Heart left ventricle (tissue), 16 donors: ENCODE measurements around the gene TMC5. TPM values are rescaled to one million over a fixed set of nuclear protein-coding genes. Genes with fewer than 3 reads are reported as not detected.
"Not testable (repeated sequence)": the region's sequence is repeated elsewhere in the genome, so short reads cannot be mapped to it uniquely, and the experiment has no call there.

Source experiments
- ATAC-seq, 4 donors: fragments of 200-7000 bp; cut with Tn5 transposase; one replicate each; pipeline ENCODE4 v1.9.1; 2020 to 2022; ENCODE audit warnings: moderate library complexity in 4 of 4, mild to moderate bottlenecking in 3 of 4, moderate number of reproducible peaks in 1 of 4
- DNase-seq, 5 donors: peaks; one replicate each; pipeline ENCODE4 v3.0.0-alpha.2; 2020
- H3K27ac ChIP-seq, 12 donors: fragments of 200-600 bp; sonication (generic) in 4 of 12; one replicate each; pipeline versions ENCODE4 v1.5.0 to v1.8.0; 2016 to 2022; ENCODE audit warnings: mild to moderate bottlenecking in 2 of 12
- H3K27me3 ChIP-seq, 9 donors: fragments of 200-600 bp; sonication (generic) in 2 of 9; one replicate each; pipeline versions ENCODE4 v1.5.1 to v1.8.0; 2016 to 2022; ENCODE audit warnings: mild to moderate bottlenecking in 3 of 9
- H3K36me3 ChIP-seq, 9 donors: fragments of 200-600 bp; sonication (generic) in 2 of 9; one replicate each; pipeline versions ENCODE4 v1.5.0 to v1.8.0; 2018 to 2022; ENCODE audit warnings: mild to moderate bottlenecking in 2 of 9
- H3K4me1 ChIP-seq, 12 donors: fragments of 200-600 bp; sonication (generic) in 4 of 12; one replicate each; pipeline versions ENCODE4 v1.5.0 to v1.8.0; 2016 to 2022; ENCODE audit warnings: mild to moderate bottlenecking in 3 of 12
- H3K4me3 ChIP-seq, 12 donors: fragments of 200-600 bp; sonication (generic) in 4 of 12; one replicate each; pipeline versions ENCODE4 v1.5.0 to v1.8.0; 2017 to 2022; ENCODE audit warnings: mild to moderate bottlenecking in 9 of 12, moderate library complexity in 4 of 12
- H3K9me3 ChIP-seq, 12 donors: fragments of 200-600 bp; sonication (generic) in 4 of 12; one replicate each; pipeline versions ENCODE4 v1.5.0 to v1.8.0; 2016 to 2022; ENCODE audit warnings: mild to moderate bottlenecking in 1 of 12
- POLR2A ChIP-seq, 2 donors: fragments of 450-650 bp; IDR thresholded peaks; one replicate each; pipeline ENCODE4 v1.6.1; 2017; ENCODE audit warnings: antibody characterized with exemption in 2 of 2, mild to moderate bottlenecking in 2 of 2, moderate library complexity in 2 of 2
- WGBS, 4 donors: extraction: QIAGEN DNeasy Blood & Tissue Kit in 2 of 4; methylation state at CpG; one replicate each; pipeline versions ENCODE4 v1.1.5 to v1.1.7; 2013 to 2018; 5-methylcytosine and 5-hydroxymethylcytosine counted together
- intact Hi-C, 10 donors: fragments of 100-400 bp; cut with DNase I; formaldehyde crosslinking; loops; one replicate each; pipeline versions ENCODE4 v1.11.1 to v1.14.2; 2022
- polyA plus RNA-seq, 2 donors: library from polyadenylated mRNA; stranded (reverse); fragments of 200-250 nt; gene quantifications; one replicate each; pipeline ENCODE4 v1.2.3, GENCODE V29; 2013
- total RNA-seq, 9 donors: library from RNA; depleted of rRNA in 2 of 9; stranded (reverse); fragments of >200 nt in 2 of 9; fragmentation: NEBNext Ultra II Directional in 3 of 9; extraction: Animal tissue kit (Norgen Biotek cat#: 25700) in 3 of 9; gene quantifications; one replicate each; pipeline versions ENCODE4 v1.1.0 to v1.2.4, GENCODE V29; 2016 to 2023
- TF ChIP-seq, protein P1 (sequence below), 12 donors: fragments of 200-600 bp; sonication (generic) in 4 of 12; IDR thresholded peaks; one replicate each; pipeline versions ENCODE4 v1.5.0 to v1.8.0; 2018 to 2022; ENCODE audit warnings: antibody characterized with exemption in 12 of 12, mild to moderate bottlenecking in 5 of 12
- donor health status: ischemic (EF 13 %, LVEDD 7.1; RV severe dilation, severe dysfunction).
- donor health status: healthy with polysubstance abuse.
- donor health status: DM: no; HTN: yes; CAD: no.
- donor health status: DM: no; HTN: no; CAD: no.
- donor health status: ischemic (EF 25% LVEDD 6.9; RV normal size, moderate dysfunction).
- donor health status: ischemic (EF 25% LVEDD 5.7; RV mildly dilated, moderate dysfunction).
- donor health status: healthy.
- donor health status: DM: yes; HTN: yes; CAD: no.
- donor health status: ischemic (EF 35%, LVEDD 5.7; RV mildly dilated, moderate dysfunction).
- donor health status: nonischemic (EF 11% LVEDD 7.7; RV severe dilation, severe dysfunction).
- donor health status: DM: yes; HTN: yes; CAD: no.
- donor health status: PGD.
- donor health status: ischemic (EF 29% LVEDD 5.4; RV normal size, mild dysfunction).
- donor health status: nonischemic (EF 23%, LVEDD 6.1; RV moderate dilation, normal function).

The TMC5 gene
- total and polyA plus RNA-seq, 11 donors = 1.8 TPM; not detected in 10

DNA sequence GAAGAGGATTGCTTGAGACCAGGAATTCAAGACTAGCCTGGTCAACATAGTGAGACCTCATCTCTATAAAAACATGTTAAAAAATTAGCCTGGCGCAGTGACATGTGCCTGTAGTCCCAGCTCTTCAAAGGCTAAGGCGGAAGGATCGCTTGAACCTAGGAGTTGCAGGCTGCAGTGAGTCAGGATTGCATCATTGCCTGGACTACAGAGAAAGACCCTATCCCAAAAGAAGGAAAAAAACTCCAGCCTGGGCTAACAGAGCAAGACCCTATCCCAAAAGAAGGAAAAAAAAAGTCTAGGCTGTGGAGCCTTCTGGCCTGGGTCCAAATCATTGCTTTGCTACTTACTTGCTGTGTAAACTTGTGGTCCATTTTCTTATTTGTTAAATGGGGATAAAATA, 111.0 kb downstream of the TMC5 start:
- TF ChIP-seq POLR2A (IDR thresholded peaks at IDR 0.05) = no peak
- TF ChIP-seq, protein P1, sequence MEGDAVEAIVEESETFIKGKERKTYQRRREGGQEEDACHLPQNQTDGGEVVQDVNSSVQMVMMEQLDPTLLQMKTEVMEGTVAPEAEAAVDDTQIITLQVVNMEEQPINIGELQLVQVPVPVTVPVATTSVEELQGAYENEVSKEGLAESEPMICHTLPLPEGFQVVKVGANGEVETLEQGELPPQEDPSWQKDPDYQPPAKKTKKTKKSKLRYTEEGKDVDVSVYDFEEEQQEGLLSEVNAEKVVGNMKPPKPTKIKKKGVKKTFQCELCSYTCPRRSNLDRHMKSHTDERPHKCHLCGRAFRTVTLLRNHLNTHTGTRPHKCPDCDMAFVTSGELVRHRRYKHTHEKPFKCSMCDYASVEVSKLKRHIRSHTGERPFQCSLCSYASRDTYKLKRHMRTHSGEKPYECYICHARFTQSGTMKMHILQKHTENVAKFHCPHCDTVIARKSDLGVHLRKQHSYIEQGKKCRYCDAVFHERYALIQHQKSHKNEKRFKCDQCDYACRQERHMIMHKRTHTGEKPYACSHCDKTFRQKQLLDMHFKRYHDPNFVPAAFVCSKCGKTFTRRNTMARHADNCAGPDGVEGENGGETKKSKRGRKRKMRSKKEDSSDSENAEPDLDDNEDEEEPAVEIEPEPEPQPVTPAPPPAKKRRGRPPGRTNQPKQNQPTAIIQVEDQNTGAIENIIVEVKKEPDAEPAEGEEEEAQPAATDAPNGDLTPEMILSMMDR (IDR thresholded peaks at IDR 0.05) = no peak
- H3K4me1 ChIP-seq = peaks cover 0 to 20% (median 8%) of the 10 kb centered on the region in 12 donors

DNA sequence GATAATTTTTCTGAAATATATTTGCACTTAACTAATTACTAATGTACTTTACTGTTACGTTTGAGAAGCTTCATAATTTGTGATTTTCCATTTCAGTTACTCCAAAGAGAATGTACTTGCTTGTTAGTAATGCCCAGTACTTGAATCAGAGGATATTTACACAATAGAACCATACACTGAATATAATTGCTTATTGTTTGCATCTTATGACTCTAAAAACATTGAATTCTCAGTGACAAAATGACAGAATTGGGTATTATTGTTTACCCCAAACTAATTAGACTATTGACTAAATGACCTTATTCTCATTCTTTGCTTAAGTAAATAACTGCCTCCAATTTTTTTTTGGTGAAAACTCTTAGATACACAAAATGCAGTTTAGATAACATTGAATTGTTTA, 114.9 kb downstream of the TMC5 start:
- H3K27me3 ChIP-seq = no peaks in the 10 kb centered on the region
- H3K36me3 ChIP-seq = peaks cover 0 to 90% (median 69%) of the 10 kb centered on the region in 9 donors
- ATAC-seq = no peak
- WGBS, 4 donors = 56 to 91% (median 88%) methylated on average over 1 of the region's 1 CpG
- intact Hi-C loops = no loop called here
- no peaks in the 10 kb centered on the region for H3K9me3 ChIP-seq
- no peak for DNase-seq
- no peaks in the 10 kb centered on the region for H3K4me1 ChIP-seq
- TF ChIP-seq, protein P1 (IDR thresholded peaks at IDR 0.05) = no peak
- TF ChIP-seq POLR2A (IDR thresholded peaks at IDR 0.05) = no peak
- H3K4me3 ChIP-seq = no peak overlapping the region
- H3K27ac ChIP-seq = no peak overlapping the region

More for the DNA sequence above, 111.0 kb downstream of the TMC5 start:
- Histone ChIP-seq H3K4me3 (no peak overlapping the region), H3K9me3 (no peaks in the 10 kb centered on the region), H3K27ac (no peak overlapping the region), H3K36me3 (peaks cover 0 to 54% (median 41%) of the 10 kb centered on the region in 9 donors), H3K27me3 (no peaks in the 10 kb centered on the region)
- WGBS, 4 donors = 98 to 100% (median 99%) methylated on average over 3 of the region's 3 CpGs
- ATAC-seq (no peak), DNase-seq (no peak)
- intact Hi-C loops = loop anchor here in 1 of 10 donors (10.0 kb wide), 1 partner anchor 464 kb away; the partner anchor contains the start of gene COQ7

DNA sequence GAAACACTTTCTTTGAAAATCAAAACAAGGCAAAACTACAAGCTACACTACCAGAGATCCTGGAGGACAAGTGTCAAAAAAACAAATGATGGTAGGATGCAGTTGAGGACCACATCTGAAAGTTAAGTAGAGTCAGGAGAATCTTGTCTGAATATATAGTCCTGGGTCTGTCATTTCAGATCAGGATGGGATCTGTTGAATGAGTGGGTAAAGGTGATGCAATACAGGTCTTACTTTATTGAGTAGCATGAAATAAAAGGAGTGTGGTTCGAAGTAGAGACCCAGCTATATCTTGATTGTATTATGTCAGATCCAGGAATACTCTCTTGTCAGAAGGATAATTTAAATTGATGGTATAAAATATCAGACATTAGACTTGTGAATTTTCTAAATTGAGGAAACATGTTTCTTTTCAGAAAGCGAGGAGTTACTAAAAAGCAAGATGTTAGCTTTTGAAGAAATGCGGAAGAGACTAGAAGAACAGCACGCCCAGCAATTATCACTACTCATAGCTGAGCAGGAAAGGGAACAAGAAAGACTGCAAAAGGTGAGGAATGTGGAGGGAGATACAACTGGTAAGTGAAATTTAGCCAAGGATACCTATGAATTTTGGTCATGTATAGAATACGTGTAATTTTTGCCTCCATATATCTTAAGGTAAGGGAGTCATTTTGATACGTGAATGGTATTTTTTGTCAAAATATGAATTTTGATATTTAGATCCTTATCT, 122.7 kb downstream of the TMC5 start:
- no peak for TF ChIP-seq POLR2A (IDR thresholded peaks at IDR 0.05)
- TF ChIP-seq, protein P1 (IDR thresholded peaks at IDR 0.05) = no peak
- DNase-seq = no peak
- H3K27ac ChIP-seq = no peak overlapping the region
- no peaks in the 10 kb centered on the region for H3K9me3 ChIP-seq
- H3K36me3 ChIP-seq = peaks cover 2 to 97% (median 78%) of the 10 kb centered on the region in 9 donors
- WGBS, 4 donors = 93 to 98% (median 98%) methylated on average over 6 of the region's 6 CpGs
- H3K4me3 ChIP-seq = no peak overlapping the region
- ATAC-seq = no peak
- no peaks in the 10 kb centered on the region for H3K4me1 ChIP-seq
- intact Hi-C loops = no loop called here
- H3K27me3 ChIP-seq = no peaks in the 10 kb centered on the region

DNA sequence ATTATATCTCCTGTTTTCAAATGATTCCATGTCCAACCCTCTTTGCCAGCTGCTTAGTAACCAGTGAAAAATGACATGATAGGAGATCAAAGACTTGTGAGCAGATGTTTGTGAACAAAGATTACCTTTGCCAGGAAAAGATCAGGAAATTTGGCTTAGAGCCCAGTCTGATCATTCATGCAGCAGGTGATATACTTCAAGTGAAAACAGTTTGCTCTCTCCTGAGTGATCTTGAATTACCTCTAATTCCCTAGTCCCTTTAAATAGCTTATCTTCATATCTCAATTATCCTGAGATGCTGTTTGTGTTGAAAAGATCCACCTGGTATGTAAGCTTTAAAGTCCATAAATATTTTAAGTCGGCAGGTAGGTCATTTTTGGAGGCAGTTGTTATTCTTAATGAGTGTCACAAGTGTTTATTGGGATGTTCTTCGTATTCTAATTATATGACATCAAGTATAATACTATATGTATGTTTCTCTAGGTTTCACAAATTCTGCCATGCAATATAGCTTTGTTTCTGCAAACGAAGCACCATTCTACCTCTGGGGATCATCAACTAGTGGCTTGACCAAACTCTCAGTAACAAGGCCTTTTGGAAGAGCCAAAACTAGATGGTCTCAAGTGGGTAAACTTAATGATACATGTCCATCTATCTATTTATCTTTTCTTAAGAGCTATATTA, 124.6 kb downstream of the TMC5 start:
- DNase-seq (no peak), ATAC-seq (no peak)
- Histone ChIP-seq H3K4me1 (no peaks in the 10 kb centered on the region), H3K4me3 (no peak overlapping the region), H3K27ac (no peak overlapping the region), H3K36me3 (peaks cover 2 to 97% (median 77%) of the 10 kb centered on the region in 9 donors), H3K27me3 (no peaks in the 10 kb centered on the region), H3K9me3 (no peaks in the 10 kb centered on the region)
- TF ChIP-seq, protein P1 (IDR thresholded peaks at IDR 0.05) = no peak
- TF ChIP-seq POLR2A (IDR thresholded peaks at IDR 0.05) = no peak
- WGBS, 4 donors = 90 to 94% (median 93%) methylated on average over 3 of the region's 3 CpGs
- intact Hi-C loops = no loop called here

DNA sequence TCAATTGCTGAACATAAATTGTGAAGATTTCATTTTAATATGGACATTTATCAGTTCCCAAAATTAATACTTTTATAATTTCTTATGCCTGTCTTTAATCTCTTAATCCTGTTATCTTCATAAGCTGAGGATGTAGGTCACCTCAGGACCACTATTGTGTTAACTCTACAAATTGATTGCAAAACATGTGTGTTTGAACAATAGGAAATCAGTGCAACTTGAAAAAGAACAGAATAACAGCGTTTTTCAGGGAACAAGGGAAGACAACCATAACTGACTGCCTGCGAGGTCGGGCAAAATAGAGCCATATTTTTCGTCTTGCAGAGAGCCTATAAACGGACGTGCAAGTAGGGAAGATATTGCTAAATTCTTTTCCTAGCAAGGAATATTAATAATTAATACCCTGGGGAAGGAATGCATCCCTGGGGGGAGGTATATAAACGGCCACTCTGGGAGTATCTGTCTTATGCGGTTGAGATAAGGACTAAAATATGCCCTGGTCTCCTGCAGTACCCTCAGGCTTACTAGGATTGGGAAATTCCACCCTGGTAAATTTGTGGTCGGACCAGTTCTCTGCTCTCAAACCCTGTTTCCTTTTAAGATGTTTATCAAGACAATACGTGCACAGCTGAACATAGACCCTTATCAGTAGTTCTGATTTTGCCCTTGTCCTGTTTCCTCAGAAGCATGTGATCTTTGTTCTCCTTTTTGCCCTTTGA, 125.8 kb downstream of the TMC5 start:
- intact Hi-C loops, DNase-seq, H3K9me3 ChIP-seq, ATAC-seq, H3K27me3 ChIP-seq, H3K4me3 ChIP-seq, H3K27ac ChIP-seq, H3K4me1 ChIP-seq: not testable (repeated sequence)
- WGBS, 4 donors = 80 to 84% (median 83%) methylated on average over 10 of the region's 10 CpGs
- peaks cover 2 to 97% (median 82%) of the 10 kb centered on the region in 9 donors for H3K36me3 ChIP-seq
